Endothelial cell (in vitro differentiated cells): ENCODE measurements around the gene MAP2. TPM values are rescaled to one million over a fixed set of nuclear protein-coding genes. Genes with fewer than 3 reads are reported as not detected.

Source experiments
- DNase-seq: peaks from one replicate; pipeline ENCODE4 v3.0.0; 2021; ENCODE audit warnings: low spot score
- H3K27ac Mint-ChIP-seq: one replicate; pipeline ENCODE4 v1.8.0; 2021; ENCODE audit warnings: mixed read lengths, inconsistent platforms; ENCODE audit not compliant: unreplicated experiment
- H3K27me3 Mint-ChIP-seq: one replicate; pipeline ENCODE4 v1.8.0; 2021; ENCODE audit warnings: mild to moderate bottlenecking, moderate library complexity, mixed read lengths, inconsistent platforms; ENCODE audit not compliant: unreplicated experiment
- H3K36me3 Mint-ChIP-seq: one replicate; pipeline ENCODE4 v1.8.0; 2021; ENCODE audit warnings: mild to moderate bottlenecking, low read depth, mixed read lengths, inconsistent platforms; ENCODE audit not compliant: unreplicated experiment
- H3K4me1 Mint-ChIP-seq: one replicate; pipeline ENCODE4 v1.8.0; 2021; ENCODE audit warnings: mild to moderate bottlenecking, mixed read lengths, inconsistent platforms; ENCODE audit not compliant: unreplicated experiment
- H3K4me3 Mint-ChIP-seq: one replicate; pipeline ENCODE4 v1.8.0; 2021; ENCODE audit warnings: mild to moderate bottlenecking, mixed read lengths, inconsistent platforms; ENCODE audit not compliant: unreplicated experiment
- H3K9me3 Mint-ChIP-seq: one replicate; pipeline ENCODE4 v1.8.0; 2021; ENCODE audit warnings: mixed read lengths, inconsistent platforms; ENCODE audit not compliant: unreplicated experiment
- CTCF ChIP-seq: fragments of 200-600 bp; sonication (generic); IDR thresholded peaks from one replicate; pipeline ENCODE4 v1.5.0; 2021; ENCODE audit warnings: antibody characterized with exemption; ENCODE audit not compliant: unreplicated experiment
- long read RNA-seq: library from polyadenylated mRNA; unstranded; transcript quantifications from one replicate; pipeline ENCODE4 v2.0.0, GENCODE V29; 2020; ENCODE audit not compliant: unreplicated experiment
- total RNA-seq: library from RNA; stranded (reverse); fragmentation: NEBNext Ultra II Directional; extraction: Animal tissue kit (Norgen Biotek cat#: 25700); gene quantifications from one replicate; pipeline ENCODE4 v1.2.1, GENCODE V29; 2021; ENCODE audit not compliant: unreplicated experiment

Gene MAP2
- 2.1 TPM for total RNA-seq
- long read RNA-seq, result 0 reads

- Mint-ChIP-seq H3K9me3 (no peaks in the 10 kb centered on the region), H3K36me3 (no peaks in the 10 kb centered on the region), H3K4me3 (peak within 1 kb of the TSS; percentile 78), H3K27ac (no peak within 1 kb of the TSS), H3K27me3 (peaks cover 8% of the 10 kb centered on the region), H3K4me1 (peaks cover 10% of the 10 kb centered on the region)
- TF ChIP-seq CTCF, result peak; percentile 88
- peak; percentile 92 for DNase-seq
These were observed at the start of gene MAP2 for GRCh38 chr2:209423562-209424198. MAP2 (plus strand) TSS chr2:209424047; CDS start chr2:209653171, 229,124 bp downstream.

- no peak for DNase-seq
- Mint-ChIP-seq H3K27ac (no peak overlapping the region), H3K27me3 (peaks cover 1% of the 10 kb centered on the region), H3K4me3 (no peak overlapping the region), H3K9me3 (no peaks in the 10 kb centered on the region), H3K36me3 (no peaks in the 10 kb centered on the region), H3K4me1 (no peaks in the 10 kb centered on the region)
- no peak for TF ChIP-seq CTCF
These were observed 47.2 kb upstream of the MAP2 start for GRCh38 chr2:209376686-209377085.

GRCh38 chr2:209380293-209380692 is 43.6 kb upstream of the MAP2 start:
- DNase-seq, result no peak
- no peak for TF ChIP-seq CTCF

GRCh38 chr2:209381091-209381490 is 42.8 kb upstream of the MAP2 start:
- no peaks in the 10 kb centered on the region for H3K9me3 Mint-ChIP-seq
- no peaks in the 10 kb centered on the region for H3K36me3 Mint-ChIP-seq
- no peak overlapping the region for H3K4me3 Mint-ChIP-seq
- no peak overlapping the region for H3K27ac Mint-ChIP-seq
- H3K27me3 Mint-ChIP-seq, result peaks cover 1% of the 10 kb centered on the region
- DNase-seq, result no peak
- no peak for TF ChIP-seq CTCF
- H3K4me1 Mint-ChIP-seq, result no peaks in the 10 kb centered on the region

More at GRCh38 chr2:209380293-209380692, 43.6 kb upstream of the MAP2 start:
- H3K4me3 Mint-ChIP-seq, result no peak overlapping the region
- H3K27me3 Mint-ChIP-seq, result peaks cover 1% of the 10 kb centered on the region
- H3K9me3 Mint-ChIP-seq, result no peaks in the 10 kb centered on the region
- no peaks in the 10 kb centered on the region for H3K36me3 Mint-ChIP-seq
- H3K27ac Mint-ChIP-seq, result no peak overlapping the region
- H3K4me1 Mint-ChIP-seq, result no peaks in the 10 kb centered on the region

- Mint-ChIP-seq H3K9me3 (no peaks in the 10 kb centered on the region), H3K36me3 (no peaks in the 10 kb centered on the region), H3K27me3 (no peaks in the 10 kb centered on the region), H3K4me1 (no peaks in the 10 kb centered on the region), H3K4me3 (no peak overlapping the region), H3K27ac (no peak overlapping the region)
- no peak for DNase-seq
- TF ChIP-seq CTCF, result no peak
These were observed 41.1 kb upstream of the MAP2 start for GRCh38 chr2:209382775-209383174.
